Astrocyte of the spinal cord (primary cell): Measurements from ENCODE around the gene PLEKHA5.
"Not testable (repeated sequence)": the region's sequence is repeated elsewhere in the genome, so short reads cannot be mapped to it uniquely, and the experiment has no call there.

Experiments
- DNase-seq: peaks from one replicate; pipeline ENCODE4 v3.0.0; 2011; ENCODE audit warnings: low read depth, low spot score
- H3K4me3 ChIP-seq: 2 replicates; pipeline ENCODE4 v1.5.1; 2011; ENCODE audit warnings: low read depth, mild to moderate bottlenecking, low read length, moderate library complexity
- in situ Hi-C: cut with HindIII; loops from 2 replicates; pipeline ENCODE4 v1.10.0; 2017; ENCODE audit warnings: low sequenced_read_pairs
- TF ChIP-seq, protein P1 (sequence below): IDR thresholded peaks from 2 replicates; pipeline ENCODE4 v1.5.1; 2012; ENCODE audit warnings: low read depth, mild to moderate bottlenecking, low read length, inconsistent platforms

Gene PLEKHA5

GRCh38 chr12:19168644-19169043 lies 39.1 kb downstream of the PLEKHA5 start:
- in situ Hi-C loops = no loop called here
- DNase-seq = no peak
- H3K4me3 ChIP-seq = no peak overlapping the region
- TF ChIP-seq, protein P1, sequence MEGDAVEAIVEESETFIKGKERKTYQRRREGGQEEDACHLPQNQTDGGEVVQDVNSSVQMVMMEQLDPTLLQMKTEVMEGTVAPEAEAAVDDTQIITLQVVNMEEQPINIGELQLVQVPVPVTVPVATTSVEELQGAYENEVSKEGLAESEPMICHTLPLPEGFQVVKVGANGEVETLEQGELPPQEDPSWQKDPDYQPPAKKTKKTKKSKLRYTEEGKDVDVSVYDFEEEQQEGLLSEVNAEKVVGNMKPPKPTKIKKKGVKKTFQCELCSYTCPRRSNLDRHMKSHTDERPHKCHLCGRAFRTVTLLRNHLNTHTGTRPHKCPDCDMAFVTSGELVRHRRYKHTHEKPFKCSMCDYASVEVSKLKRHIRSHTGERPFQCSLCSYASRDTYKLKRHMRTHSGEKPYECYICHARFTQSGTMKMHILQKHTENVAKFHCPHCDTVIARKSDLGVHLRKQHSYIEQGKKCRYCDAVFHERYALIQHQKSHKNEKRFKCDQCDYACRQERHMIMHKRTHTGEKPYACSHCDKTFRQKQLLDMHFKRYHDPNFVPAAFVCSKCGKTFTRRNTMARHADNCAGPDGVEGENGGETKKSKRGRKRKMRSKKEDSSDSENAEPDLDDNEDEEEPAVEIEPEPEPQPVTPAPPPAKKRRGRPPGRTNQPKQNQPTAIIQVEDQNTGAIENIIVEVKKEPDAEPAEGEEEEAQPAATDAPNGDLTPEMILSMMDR = no peak

- TF ChIP-seq, protein P1 = no peak
- no peak for DNase-seq
- H3K4me3 ChIP-seq = no peak overlapping the region
- in situ Hi-C loops = no loop called here
These were observed 39.7 kb downstream of the PLEKHA5 start for GRCh38 chr12:19169222-19169621.

- in situ Hi-C loops, DNase-seq, H3K4me3 ChIP-seq: not testable (repeated sequence)
These were observed 40.8 kb downstream of the PLEKHA5 start for GRCh38 chr12:19170286-19170685.

DNA sequence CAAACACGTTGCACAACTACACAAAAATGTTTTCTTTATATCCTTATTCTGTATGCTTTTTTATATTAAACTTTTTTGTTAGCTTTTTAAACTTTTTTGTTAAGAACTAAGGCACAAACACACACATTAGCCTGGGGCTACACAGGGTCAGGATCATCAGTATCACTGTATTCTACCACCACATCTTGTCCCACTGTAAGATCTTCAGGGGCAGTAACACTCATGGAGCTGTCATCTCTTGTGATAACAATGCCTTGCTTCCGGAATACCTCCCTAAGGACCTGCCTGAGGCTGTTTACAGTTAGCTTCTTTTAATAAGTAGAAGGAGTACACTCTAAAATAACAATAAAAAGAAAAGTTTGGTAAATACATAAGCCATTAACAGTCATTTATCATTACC lies 42.2 kb downstream of the PLEKHA5 start:
- in situ Hi-C loops = no loop called here
- DNase-seq = no peak
- TF ChIP-seq, protein P1 = no peak
- no peak overlapping the region for H3K4me3 ChIP-seq

- no peak overlapping the region for H3K4me3 ChIP-seq
- TF ChIP-seq, protein P1 = no peak
- peak; percentile 44 for DNase-seq
- in situ Hi-C loops = no loop called here
These were observed 48.2 kb downstream of the PLEKHA5 start for GRCh38 chr12:19177754-19178153.

DNA sequence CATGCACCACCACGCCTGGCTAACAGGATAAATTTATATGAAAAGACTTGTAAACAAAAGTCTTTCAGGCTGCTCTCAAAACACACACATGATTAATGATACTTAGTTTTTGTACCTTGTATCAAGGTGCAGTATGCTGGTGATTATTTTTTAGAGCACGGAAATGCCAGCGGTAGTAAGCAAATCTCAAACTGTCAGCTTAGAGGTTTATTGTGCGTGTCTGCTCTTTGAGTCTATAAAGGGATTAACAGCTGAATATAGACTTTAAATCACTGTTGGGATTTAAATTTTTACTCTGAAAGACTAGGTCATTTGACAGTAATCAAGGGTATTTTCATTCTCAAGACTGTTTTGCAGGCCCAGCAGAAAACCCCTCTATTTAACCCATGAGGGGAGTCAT lies 50.5 kb downstream of the PLEKHA5 start:
- TF ChIP-seq, protein P1 = no peak
- no peak overlapping the region for H3K4me3 ChIP-seq
- in situ Hi-C loops = no loop called here
- DNase-seq = no peak

GRCh38 chr12:19181666-19182426 lies 52.3 kb downstream of the PLEKHA5 start:
- peak; percentile 47 for DNase-seq
- in situ Hi-C loops = no loop called here
- TF ChIP-seq, protein P1 = peak; percentile 10
- H3K4me3 ChIP-seq = no peak overlapping the region
